ENCODE results near the gene RALB. TPM values are rescaled to one million over a fixed set of nuclear protein-coding genes. Genes with fewer than 3 reads are reported as not detected.
A peak's percentile ranks its signal among the peaks of the same experiment; 100 is the strongest.

RALB gene
- polyA plus RNA-seq, 1 donor (not counting 4 experiments of a cell fraction or from before 2014, with no cell fraction given) = 80.8 TPM

DNA sequence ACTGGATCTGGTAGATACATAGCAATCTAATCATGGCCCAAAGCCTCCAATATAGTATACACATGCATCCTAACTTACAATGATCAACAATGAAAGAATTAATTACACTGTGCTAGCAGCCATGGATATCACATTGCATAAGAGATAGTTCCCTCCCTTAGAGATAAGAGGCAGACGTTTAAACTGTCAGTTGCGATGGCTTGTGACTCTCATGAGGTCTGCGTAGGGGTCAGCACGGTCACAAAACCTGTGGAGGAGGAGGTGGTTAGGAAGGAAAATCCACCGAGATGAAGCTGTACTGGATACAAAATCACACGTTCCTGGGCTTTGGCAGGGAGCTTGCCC, 800 bp upstream of the RALB start:
- Histone ChIP-seq H3K4me1 (ENCODE audit: control insufficient read depth, extremely low read depth, insufficient read depth, low read length) (peaks cover 22% of the 10 kb centered on the region), H3K4me3 (ENCODE audit: control insufficient read depth in 2 of 3, extremely low read depth in 1 of 3, insufficient read depth in 2 of 3, low read depth in 1 of 3, low read length in 3 of 3) (peak overlapping the region; percentile 74 to 90 (median 77)), H3K27ac (ENCODE audit: control insufficient read depth, insufficient read depth, low read length) (no peak overlapping the region), H4K20me1 (ENCODE audit: control insufficient read depth, extremely low read depth, insufficient read depth, low read length) (no peaks in the 10 kb centered on the region), H3K36me3 (ENCODE audit: control insufficient read depth in 2 of 2, extremely low read depth in 1 of 2, insufficient read depth in 2 of 2, low read length in 2 of 2) (peaks cover 0 to 3% of the 10 kb centered on the region in 2 experiments), H3K79me2 (ENCODE audit: control insufficient read depth, insufficient read depth, low read length) (peaks cover 32% of the 10 kb centered on the region), H3K4me2 (ENCODE audit: control insufficient read depth, extremely low read depth, insufficient read depth, low read depth, low read length) (peak overlapping the region; percentile 87), H3K9me3 (ENCODE audit: control insufficient read depth, low read depth, low read length) (no peaks in the 10 kb centered on the region), H3K27me3 (ENCODE audit: control insufficient read depth, extremely low read depth, insufficient read depth, low read length) (no peaks in the 10 kb centered on the region), H3K9ac (ENCODE audit: control insufficient read depth, extremely low read depth, insufficient read depth, low read length) (peak overlapping the region; percentile 74), H3K9me1 (ENCODE audit: control insufficient read depth, extremely low read depth, insufficient read depth, low read length) (no peaks in the 10 kb centered on the region), H2AFZ (ENCODE audit: control insufficient read depth, low read length) (peak overlapping the region; percentile 87)
- no peak for DNase-seq (ENCODE audit: low read depth, low spot score)
- dilution Hi-C loops (cut with MboI; ENCODE audit: extremely low pct_ligation_motif_present, low sequenced_read_pairs) = no loop called here
- no peak for TF ChIP-seq EZH2 (IDR thresholded peaks at IDR 0.05; ENCODE audit: low read length)
- TF ChIP-seq, protein P1, sequence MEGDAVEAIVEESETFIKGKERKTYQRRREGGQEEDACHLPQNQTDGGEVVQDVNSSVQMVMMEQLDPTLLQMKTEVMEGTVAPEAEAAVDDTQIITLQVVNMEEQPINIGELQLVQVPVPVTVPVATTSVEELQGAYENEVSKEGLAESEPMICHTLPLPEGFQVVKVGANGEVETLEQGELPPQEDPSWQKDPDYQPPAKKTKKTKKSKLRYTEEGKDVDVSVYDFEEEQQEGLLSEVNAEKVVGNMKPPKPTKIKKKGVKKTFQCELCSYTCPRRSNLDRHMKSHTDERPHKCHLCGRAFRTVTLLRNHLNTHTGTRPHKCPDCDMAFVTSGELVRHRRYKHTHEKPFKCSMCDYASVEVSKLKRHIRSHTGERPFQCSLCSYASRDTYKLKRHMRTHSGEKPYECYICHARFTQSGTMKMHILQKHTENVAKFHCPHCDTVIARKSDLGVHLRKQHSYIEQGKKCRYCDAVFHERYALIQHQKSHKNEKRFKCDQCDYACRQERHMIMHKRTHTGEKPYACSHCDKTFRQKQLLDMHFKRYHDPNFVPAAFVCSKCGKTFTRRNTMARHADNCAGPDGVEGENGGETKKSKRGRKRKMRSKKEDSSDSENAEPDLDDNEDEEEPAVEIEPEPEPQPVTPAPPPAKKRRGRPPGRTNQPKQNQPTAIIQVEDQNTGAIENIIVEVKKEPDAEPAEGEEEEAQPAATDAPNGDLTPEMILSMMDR (optimal IDR thresholded peaks at IDR 0.05 in 1 of 3, IDR thresholded peaks at IDR 0.05 in 1 of 3, conservative IDR thresholded peaks at IDR 0.05 in 1 of 3; ENCODE audit: extremely low read depth in 1 of 3, insufficient read depth in 2 of 3, low read length in 3 of 3) = no peak
- no peak for FAIRE-seq

DNA sequence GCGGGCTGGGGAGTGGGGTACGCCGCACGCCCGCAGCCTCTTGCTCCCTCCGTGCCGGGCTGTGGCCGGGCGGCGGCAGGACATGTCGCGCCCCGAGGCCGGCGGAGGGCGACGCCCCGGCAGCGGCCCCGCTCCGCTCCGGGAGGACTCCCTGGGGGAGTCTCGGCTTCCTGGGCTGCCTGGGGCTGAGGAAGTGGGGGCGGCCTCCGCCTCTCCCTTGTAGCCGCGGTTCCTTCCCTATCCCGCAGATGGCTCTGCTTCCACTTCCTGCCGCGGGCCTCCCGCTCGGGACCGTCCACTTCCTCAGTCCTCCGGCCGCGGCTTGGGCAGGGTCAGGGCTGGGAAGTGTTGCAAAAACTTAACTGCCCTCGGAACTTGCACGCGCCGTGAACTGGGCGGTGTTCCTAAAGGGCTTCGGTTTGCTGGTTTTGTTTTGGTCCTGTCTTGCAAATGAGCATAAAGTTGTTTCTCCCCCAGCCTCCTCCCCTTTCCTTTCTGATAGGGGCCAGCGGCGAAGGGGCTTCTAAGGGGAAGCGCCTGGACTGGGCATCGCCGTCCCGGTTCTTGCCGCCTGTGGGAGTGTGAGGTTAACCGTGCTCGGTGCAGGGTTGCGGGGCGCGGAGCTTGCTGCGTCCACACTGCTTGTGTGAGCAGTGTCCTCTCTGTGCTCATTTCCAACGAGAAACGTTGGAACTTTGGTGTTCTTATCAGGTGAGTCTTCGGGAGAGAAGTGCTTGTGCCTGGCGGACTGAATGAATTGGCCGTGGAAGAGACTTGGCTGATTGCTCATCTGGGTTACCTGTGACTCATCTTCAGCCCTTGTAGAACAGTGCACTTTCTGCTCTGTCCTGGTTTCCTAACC, 600 bp downstream of the RALB start:
- H3K4me2 ChIP-seq (ENCODE audit: control insufficient read depth, extremely low read depth, insufficient read depth, low read depth, low read length) = peak overlapping the region; percentile 87
- peak; percentile 92 for FAIRE-seq
- DNase-seq (ENCODE audit: low read depth, low spot score) = no peak
- TF ChIP-seq, protein P1 (optimal IDR thresholded peaks at IDR 0.05 in 1 of 3, IDR thresholded peaks at IDR 0.05 in 1 of 3, conservative IDR thresholded peaks at IDR 0.05 in 1 of 3; ENCODE audit: extremely low read depth in 1 of 3, insufficient read depth in 2 of 3, low read length in 3 of 3) = peak in 2 of 3 experiments; percentile 53 to 57
- no peak for TF ChIP-seq EZH2 (IDR thresholded peaks at IDR 0.05; ENCODE audit: low read length)
- no peaks in the 10 kb centered on the region for H3K9me1 ChIP-seq (ENCODE audit: control insufficient read depth, extremely low read depth, insufficient read depth, low read length)
- H3K9me3 ChIP-seq (ENCODE audit: control insufficient read depth, low read depth, low read length) = no peaks in the 10 kb centered on the region
- peak overlapping the region; percentile 66 for H3K27ac ChIP-seq (ENCODE audit: control insufficient read depth, insufficient read depth, low read length)
- peak overlapping the region; percentile 51 for H2AFZ ChIP-seq (ENCODE audit: control insufficient read depth, low read length)
- H3K9ac ChIP-seq (ENCODE audit: control insufficient read depth, extremely low read depth, insufficient read depth, low read length) = peak overlapping the region; percentile 74
- H3K27me3 ChIP-seq (ENCODE audit: control insufficient read depth, extremely low read depth, insufficient read depth, low read length) = no peaks in the 10 kb centered on the region
- H3K79me2 ChIP-seq (ENCODE audit: control insufficient read depth, insufficient read depth, low read length) = peaks cover 44% of the 10 kb centered on the region
- peak overlapping the region; percentile 74 to 90 (median 77) for H3K4me3 ChIP-seq (ENCODE audit: control insufficient read depth in 2 of 3, extremely low read depth in 1 of 3, insufficient read depth in 2 of 3, low read depth in 1 of 3, low read length in 3 of 3)
- H4K20me1 ChIP-seq (ENCODE audit: control insufficient read depth, extremely low read depth, insufficient read depth, low read length) = no peaks in the 10 kb centered on the region
- H3K36me3 ChIP-seq (ENCODE audit: control insufficient read depth in 2 of 2, extremely low read depth in 1 of 2, insufficient read depth in 2 of 2, low read length in 2 of 2) = peaks cover 2 to 8% of the 10 kb centered on the region in 2 experiments
- dilution Hi-C loops (cut with MboI; ENCODE audit: extremely low pct_ligation_motif_present, low sequenced_read_pairs) = no loop called here
- H3K4me1 ChIP-seq (ENCODE audit: control insufficient read depth, extremely low read depth, insufficient read depth, low read length) = peaks cover 14% of the 10 kb centered on the region
